ENCODE data around the gene ZNRF3. TPM values are rescaled to one million over a fixed set of nuclear protein-coding genes. Genes with fewer than 3 reads are reported as not detected.

Gene ZNRF3
- total RNA-seq, 1 donor from 2014 or later = 4.1 TPM

DNA sequence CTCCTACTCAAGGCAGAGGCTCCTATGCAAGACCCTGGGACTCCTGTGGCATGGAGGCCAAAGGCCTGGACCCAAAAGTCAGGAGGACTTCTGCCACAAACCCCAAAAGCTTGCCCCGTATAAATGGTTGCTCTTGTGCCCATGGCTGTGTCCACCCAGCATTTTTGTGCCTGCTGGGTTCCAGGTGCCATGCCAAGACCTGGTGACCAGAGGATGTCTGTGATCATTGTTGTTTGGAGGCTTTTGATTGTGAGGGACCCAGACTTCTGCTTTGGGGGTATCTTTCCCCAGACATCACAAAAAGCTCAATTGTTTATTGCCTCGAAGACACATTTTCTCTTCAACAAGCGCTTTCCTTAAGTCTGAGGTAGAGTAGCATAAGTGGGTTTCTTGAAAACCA is 143.2 kb downstream of the ZNRF3 start:
- DNase-seq (ENCODE audit: low spot score) = no peak
- Histone ChIP-seq H3K4me3 (no peak overlapping the region), H4K20me1 (ENCODE audit: low read depth) (peaks cover 69% of the 10 kb centered on the region), H3K27me3 (no peaks in the 10 kb centered on the region), H3K79me2 (ENCODE audit: low read depth) (peaks cover 7% of the 10 kb centered on the region), H3K4me2 (no peak overlapping the region), H3K27ac (no peak overlapping the region), H3F3A (ENCODE audit: low read depth) (peaks cover 36% of the 10 kb centered on the region), H2AFZ (replicated peaks) (no peak overlapping the region), H3K36me3 (no peaks in the 10 kb centered on the region), H3K9ac (no peak overlapping the region), H3K4me1 (peaks cover 39% of the 10 kb centered on the region), H3K9me3 (ENCODE audit: low read depth) (no peaks in the 10 kb centered on the region)
- Mint-ChIP-seq H3K4me1 (peaks cover 78% of the 10 kb centered on the region), H3K9me3 (no peaks in the 10 kb centered on the region), H3K27ac (no peak overlapping the region), H3K36me3 (peaks cover 38% of the 10 kb centered on the region), H3K4me3 (no peak overlapping the region), H3K27me3 (ENCODE audit: insufficient read depth, low read depth) (peaks cover 2% of the 10 kb centered on the region)
- no peak for TF ChIP-seq EZH2 (IDR thresholded peaks at IDR 0.05)
- TF ChIP-seq EZH2phosphoT487 (IDR thresholded peaks at IDR 0.05) = no peak
- TF ChIP-seq, protein P1, sequence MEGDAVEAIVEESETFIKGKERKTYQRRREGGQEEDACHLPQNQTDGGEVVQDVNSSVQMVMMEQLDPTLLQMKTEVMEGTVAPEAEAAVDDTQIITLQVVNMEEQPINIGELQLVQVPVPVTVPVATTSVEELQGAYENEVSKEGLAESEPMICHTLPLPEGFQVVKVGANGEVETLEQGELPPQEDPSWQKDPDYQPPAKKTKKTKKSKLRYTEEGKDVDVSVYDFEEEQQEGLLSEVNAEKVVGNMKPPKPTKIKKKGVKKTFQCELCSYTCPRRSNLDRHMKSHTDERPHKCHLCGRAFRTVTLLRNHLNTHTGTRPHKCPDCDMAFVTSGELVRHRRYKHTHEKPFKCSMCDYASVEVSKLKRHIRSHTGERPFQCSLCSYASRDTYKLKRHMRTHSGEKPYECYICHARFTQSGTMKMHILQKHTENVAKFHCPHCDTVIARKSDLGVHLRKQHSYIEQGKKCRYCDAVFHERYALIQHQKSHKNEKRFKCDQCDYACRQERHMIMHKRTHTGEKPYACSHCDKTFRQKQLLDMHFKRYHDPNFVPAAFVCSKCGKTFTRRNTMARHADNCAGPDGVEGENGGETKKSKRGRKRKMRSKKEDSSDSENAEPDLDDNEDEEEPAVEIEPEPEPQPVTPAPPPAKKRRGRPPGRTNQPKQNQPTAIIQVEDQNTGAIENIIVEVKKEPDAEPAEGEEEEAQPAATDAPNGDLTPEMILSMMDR (IDR thresholded peaks at IDR 0.05) = no peak

DNA sequence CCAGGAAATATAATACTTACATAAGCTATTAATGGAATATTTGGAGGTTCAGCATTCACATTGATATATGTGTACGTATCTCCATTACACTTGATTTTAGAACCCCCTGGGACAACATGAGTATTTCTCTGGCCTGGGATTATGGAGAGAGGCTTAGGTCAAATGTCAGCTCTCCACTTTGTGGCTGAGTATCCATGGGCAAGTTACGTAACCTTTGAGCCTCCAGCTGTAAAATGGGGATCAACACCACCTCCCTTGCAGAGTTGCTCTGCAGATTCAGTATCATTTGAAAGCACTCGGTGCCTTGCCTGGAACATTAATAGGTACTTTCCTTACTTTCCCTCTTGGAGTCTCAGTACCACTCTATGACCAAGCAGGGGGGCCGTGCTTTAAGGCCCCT is 145.1 kb downstream of the ZNRF3 start:
- Mint-ChIP-seq H3K27me3 (ENCODE audit: insufficient read depth, low read depth) (peaks cover 4% of the 10 kb centered on the region), H3K27ac (peak overlapping the region; percentile 86)
- H3K4me1 ChIP-seq = peaks cover 34% of the 10 kb centered on the region

GRCh38 chr22:29029202-29030000 is 146.0 kb downstream of the ZNRF3 start:
- Mint-ChIP-seq H3K36me3 (peaks cover 46% of the 10 kb centered on the region), H3K4me1 (peaks cover 73% of the 10 kb centered on the region), H3K4me3 (peak overlapping the region; percentile 81), H3K27ac (peak overlapping the region; percentile 86), H3K27me3 (ENCODE audit: insufficient read depth, low read depth) (peaks cover 4% of the 10 kb centered on the region), H3K9me3 (no peaks in the 10 kb centered on the region)
- H3K9me3 ChIP-seq (ENCODE audit: low read depth) = no peaks in the 10 kb centered on the region
- peak; percentile 36 for DNase-seq (ENCODE audit: low spot score)
- H3K27me3 ChIP-seq = no peaks in the 10 kb centered on the region
- H3K27ac ChIP-seq = no peak overlapping the region
- TF ChIP-seq EZH2phosphoT487 (IDR thresholded peaks at IDR 0.05) (no peak), EZH2 (IDR thresholded peaks at IDR 0.05) (no peak)
- TF ChIP-seq, protein P1 (IDR thresholded peaks at IDR 0.05) = no peak
- H3F3A ChIP-seq (ENCODE audit: low read depth) = peaks cover 39% of the 10 kb centered on the region
- H4K20me1 ChIP-seq (ENCODE audit: low read depth) = peaks cover 62% of the 10 kb centered on the region
- peak overlapping the region; percentile 62 for H3K4me3 ChIP-seq
- H3K79me2 ChIP-seq (ENCODE audit: low read depth) = peaks cover 18% of the 10 kb centered on the region
- no peaks in the 10 kb centered on the region for H3K36me3 ChIP-seq
- H2AFZ ChIP-seq (replicated peaks) = no peak overlapping the region
- peak overlapping the region; percentile 96 for H3K4me2 ChIP-seq
- H3K9ac ChIP-seq = no peak overlapping the region
- peaks cover 27% of the 10 kb centered on the region for H3K4me1 ChIP-seq

More for the DNA sequence above, 145.1 kb downstream of the ZNRF3 start:
- no peak overlapping the region for H3K4me2 ChIP-seq
- H3K9me3 ChIP-seq (ENCODE audit: low read depth) = no peaks in the 10 kb centered on the region
- peaks cover 39% of the 10 kb centered on the region for H3F3A ChIP-seq (ENCODE audit: low read depth)
- peaks cover 68% of the 10 kb centered on the region for H4K20me1 ChIP-seq (ENCODE audit: low read depth)
- TF ChIP-seq EZH2 (IDR thresholded peaks at IDR 0.05) (no peak), EZH2phosphoT487 (IDR thresholded peaks at IDR 0.05) (no peak)
- TF ChIP-seq, protein P1 (IDR thresholded peaks at IDR 0.05) = no peak
- no peak for DNase-seq (ENCODE audit: low spot score)
- no peak overlapping the region for H3K4me3 ChIP-seq
- no peak overlapping the region for H3K9ac ChIP-seq
- Mint-ChIP-seq H3K4me3 (no peak overlapping the region), H3K4me1 (peaks cover 75% of the 10 kb centered on the region), H3K36me3 (peaks cover 40% of the 10 kb centered on the region), H3K9me3 (no peaks in the 10 kb centered on the region)
- no peak overlapping the region for H2AFZ ChIP-seq (replicated peaks)
- no peaks in the 10 kb centered on the region for H3K36me3 ChIP-seq
- no peak overlapping the region for H3K27ac ChIP-seq
- H3K27me3 ChIP-seq = no peaks in the 10 kb centered on the region
- H3K79me2 ChIP-seq (ENCODE audit: low read depth) = peaks cover 9% of the 10 kb centered on the region
